HG02588 (cell line): ENCODE data around the gene SH3RF3.

Source experiments
- ATAC-seq: cut with Tn5 transposase; IDR thresholded peaks from one replicate; pipeline ENCODE4 v1.9.1; 2021; ENCODE audit warnings: mild to moderate bottlenecking, moderate library complexity; ENCODE audit not compliant: unreplicated experiment

The SH3RF3 gene

GRCh38 chr2:109345091-109345490 lies 216.1 kb downstream of the SH3RF3 start:
- no peak for ATAC-seq

GRCh38 chr2:109345653-109346480 lies 216.9 kb downstream of the SH3RF3 start:
- no peak for ATAC-seq

GRCh38 chr2:109346601-109347228 lies 217.7 kb downstream of the SH3RF3 start:
- no peak for ATAC-seq

GRCh38 chr2:109347626-109348025 lies 218.6 kb downstream of the SH3RF3 start:
- ATAC-seq: no peak

- no peak for ATAC-seq
These were observed 219.2 kb downstream of the SH3RF3 start for GRCh38 chr2:109348190-109348589.

GRCh38 chr2:109348671-109349502 lies 219.9 kb downstream of the SH3RF3 start:
- ATAC-seq: no peak

- ATAC-seq: no peak
These were observed 220.8 kb downstream of the SH3RF3 start for GRCh38 chr2:109349503-109350465.

- ATAC-seq: no peak
These were observed 221.5 kb downstream of the SH3RF3 start for GRCh38 chr2:109350526-109350925.

GRCh38 chr2:109351164-109351756 lies 222.3 kb downstream of the SH3RF3 start:
- no peak for ATAC-seq

- ATAC-seq: no peak
These were observed 223.3 kb downstream of the SH3RF3 start for GRCh38 chr2:109352056-109352897.

- no peak for ATAC-seq
These were observed 224.1 kb downstream of the SH3RF3 start for GRCh38 chr2:109352898-109353689.

- no peak for ATAC-seq
These were observed 225.1 kb downstream of the SH3RF3 start for GRCh38 chr2:109353806-109354745.

GRCh38 chr2:109355192-109355843 lies 226.3 kb downstream of the SH3RF3 start:
- no peak for ATAC-seq

GRCh38 chr2:109356324-109357035 lies 227.5 kb downstream of the SH3RF3 start:
- ATAC-seq: no peak

- ATAC-seq: no peak
These were observed 235.2 kb downstream of the SH3RF3 start for GRCh38 chr2:109364217-109364616.

GRCh38 chr2:109365131-109365530 lies 236.1 kb downstream of the SH3RF3 start:
- ATAC-seq: no peak
